Ramos (cell line): Measurements from ENCODE around the gene NAPEPLD.
"Not testable (repeated sequence)": the region's sequence is repeated elsewhere in the genome, so short reads cannot be mapped to it uniquely, and the experiment has no call there.

Source experiments
- in situ Hi-C: fragments of 300-500 bp; cut with MboI; formaldehyde crosslinking; loops from one replicate; pipeline ENCODE4 v1.14.3; 2022; ENCODE audit warnings: low sequenced_read_pairs; ENCODE audit not compliant: unreplicated experiment

Gene NAPEPLD

DNA sequence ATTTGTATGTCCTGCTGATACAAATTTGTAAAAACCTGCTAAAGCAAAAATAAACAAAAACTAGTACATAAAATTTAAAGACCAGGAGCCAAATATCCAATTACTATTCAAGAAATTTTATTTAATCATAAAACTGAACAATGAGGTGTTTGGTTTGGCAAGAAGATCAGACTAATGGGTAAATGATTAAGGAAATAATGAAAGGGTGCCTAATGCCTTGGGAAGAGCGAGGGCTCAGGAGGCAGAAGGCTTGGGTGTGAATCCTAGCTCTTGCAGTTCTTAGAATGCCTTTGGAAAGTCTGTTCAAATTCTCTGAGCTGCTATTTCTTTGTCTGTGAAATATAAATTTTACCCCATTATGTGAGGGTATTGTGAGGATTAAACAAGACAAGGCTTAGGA, 32.4 kb downstream of the NAPEPLD start:
- in situ Hi-C loops = no loop called here

DNA sequence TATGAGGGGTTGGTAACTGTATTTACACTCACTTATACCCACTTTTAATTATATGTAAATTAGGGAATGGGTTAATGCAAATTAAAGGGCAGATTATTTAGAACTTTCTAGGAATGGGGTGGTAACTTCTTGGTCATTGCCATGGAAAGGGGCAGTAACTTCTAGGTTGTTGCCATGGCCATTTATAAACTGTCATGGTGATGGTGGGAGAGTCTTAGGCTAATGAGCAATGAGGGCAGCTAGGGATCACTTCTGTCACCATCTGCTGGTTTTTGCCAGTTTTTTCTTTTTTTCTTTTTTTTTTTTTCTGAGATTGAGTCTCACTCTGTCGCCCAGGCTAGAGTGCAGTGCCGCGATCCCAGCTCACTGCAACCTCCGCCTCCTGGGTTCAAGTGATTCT, 33.1 kb downstream of the NAPEPLD start:
- in situ Hi-C loops = no loop called here

DNA sequence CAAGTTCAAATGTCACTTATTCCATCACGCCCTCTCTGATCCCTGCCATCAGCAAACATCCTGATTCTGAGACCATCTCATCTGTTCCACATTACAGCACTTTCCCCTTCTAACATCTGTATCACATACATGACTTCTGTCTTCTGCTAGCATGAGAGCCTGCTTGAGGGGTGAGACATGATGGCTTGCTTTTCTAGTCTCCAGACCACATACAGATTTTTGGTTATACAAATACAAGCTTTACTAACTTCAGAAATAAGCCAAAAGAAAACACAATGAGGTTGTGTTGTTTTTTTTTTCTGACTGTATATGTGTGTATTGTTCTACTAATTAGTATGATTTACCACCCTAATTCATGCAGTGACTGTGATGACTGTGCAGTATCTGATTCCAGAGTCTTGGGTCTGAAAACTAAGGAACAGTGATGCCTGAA, 34.3 kb downstream of the NAPEPLD start:
- in situ Hi-C loops = no loop called here

DNA sequence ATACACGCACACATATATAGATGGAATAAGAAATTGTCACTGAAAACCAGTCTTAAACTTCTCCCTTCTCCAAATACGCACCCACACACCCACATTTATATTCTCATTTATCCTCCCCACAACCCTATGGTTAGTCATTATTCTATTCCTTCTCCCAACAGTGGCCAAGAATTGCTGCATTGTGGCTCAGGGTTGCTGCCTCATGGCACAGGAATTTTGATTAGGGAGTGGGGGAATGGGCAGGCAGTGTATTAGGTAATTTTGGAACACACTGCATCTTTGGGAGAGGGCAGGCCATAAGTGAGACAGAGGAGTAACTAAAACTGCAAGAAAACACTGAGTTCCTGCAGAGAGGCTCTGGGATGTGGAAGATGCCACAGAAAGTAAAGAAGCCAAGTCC, 35.7 kb downstream of the NAPEPLD start:
- in situ Hi-C loops = no loop called here

DNA sequence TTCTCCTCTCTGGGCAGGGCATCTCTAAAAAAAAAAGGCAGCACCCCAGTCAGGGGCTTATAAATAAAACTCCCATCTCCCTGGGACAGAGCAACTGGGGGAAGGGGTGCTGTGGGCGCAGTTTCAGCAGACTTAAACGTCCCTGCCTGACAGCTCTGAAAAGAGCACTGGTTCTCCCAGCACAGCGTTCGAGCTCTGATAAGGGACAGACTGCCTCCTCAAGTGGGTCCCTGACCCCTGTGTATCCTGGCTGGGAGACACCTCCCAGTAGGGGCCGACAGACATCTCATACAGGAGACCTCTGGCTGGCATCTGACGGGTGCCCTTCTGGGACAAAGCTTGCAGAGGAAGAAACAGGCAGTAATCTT, 42.2 kb downstream of the NAPEPLD start:
- in situ Hi-C loops = not testable (repeated sequence)

DNA sequence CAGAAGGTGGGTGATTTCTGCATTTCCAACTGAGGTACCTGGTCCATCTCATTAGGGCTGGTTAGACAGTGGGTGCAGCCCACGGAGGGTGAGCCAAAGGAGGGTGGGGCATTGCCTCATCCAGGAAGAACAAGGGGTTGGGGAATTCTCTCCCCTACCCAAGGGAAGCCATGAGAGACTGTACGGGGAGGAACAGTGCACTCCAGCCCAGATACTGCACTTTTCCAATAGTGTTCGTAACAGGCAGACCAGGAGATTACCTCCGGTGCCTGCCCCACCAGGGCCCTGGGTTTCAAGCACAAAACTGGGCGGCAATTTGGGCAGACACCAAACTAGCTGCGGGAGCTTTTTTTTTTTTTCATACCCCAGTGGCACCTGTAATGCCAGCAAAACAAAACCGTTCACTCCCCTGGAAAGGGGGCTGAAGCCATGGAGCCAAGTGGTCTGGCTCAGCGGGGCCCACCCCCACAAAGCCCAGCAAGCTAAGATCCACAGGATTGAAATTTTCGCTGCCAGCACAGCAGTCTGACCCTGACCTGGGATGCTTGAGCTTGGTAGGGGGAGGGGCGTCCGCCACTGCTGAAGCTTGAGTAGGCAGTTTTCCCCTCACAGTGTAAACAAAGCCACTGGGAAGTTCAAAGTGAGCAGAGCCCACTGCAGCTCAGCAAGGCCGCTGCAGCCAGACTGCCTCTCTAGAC, 42.7 kb downstream of the NAPEPLD start:
- in situ Hi-C loops = no loop called here

DNA sequence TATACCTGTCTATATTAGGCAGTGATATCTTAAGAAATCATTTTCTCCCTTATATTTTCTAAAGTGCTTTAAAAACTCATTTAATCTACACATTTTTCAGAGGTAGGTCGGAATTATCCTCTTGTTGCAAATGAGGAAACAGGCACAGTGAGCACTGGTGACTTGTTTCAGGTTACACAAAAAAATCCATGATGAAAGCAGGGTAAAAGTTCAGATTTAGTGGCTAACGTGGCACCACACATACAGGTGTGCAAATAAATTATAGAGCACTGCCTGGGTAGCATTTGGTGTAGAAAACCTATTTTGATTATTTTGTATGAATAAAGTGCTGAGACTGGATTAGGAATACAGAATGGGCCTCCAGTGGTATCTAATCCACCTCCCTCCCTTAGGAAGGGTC, 47.4 kb downstream of the NAPEPLD start:
- in situ Hi-C loops = no loop called here

DNA sequence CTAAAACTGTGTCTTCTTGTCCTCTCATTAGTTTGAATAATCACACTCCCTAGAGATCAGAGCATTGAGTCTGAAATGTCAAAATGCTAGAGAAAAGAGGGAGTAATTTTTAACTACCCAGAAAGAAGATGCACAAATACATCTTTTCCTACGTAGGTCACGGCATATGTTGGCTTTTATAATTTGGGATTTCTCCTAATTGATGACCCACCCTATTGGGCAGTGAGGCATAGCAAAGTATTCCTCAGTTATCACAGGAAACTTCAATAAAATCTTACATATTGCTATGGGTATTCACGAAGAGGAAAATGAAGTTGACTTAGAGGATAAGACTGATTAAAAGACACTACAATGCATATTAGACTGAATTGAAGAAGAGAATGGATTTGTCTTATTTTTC, 48.6 kb downstream of the NAPEPLD start:
- in situ Hi-C loops = no loop called here

DNA sequence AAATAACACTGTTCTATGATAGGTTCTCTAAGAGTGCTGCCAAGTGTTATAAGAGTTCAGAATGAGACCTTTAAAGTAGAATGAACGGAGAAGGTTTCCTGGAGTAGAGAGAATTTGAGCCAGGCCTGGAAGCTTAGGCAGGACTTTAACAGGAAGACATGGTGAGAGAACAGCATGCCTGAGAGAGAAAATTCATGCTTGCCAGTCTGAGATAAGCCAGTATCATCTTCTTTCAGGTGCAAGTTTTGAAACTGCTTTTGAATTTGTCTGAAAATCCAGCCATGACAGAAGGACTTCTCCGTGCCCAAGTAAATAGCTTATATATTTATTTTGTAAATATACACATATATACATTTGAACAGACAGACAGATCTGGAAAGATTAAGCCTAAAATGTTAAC, 51.9 kb downstream of the NAPEPLD start:
- in situ Hi-C loops = no loop called here

GRCh38 chr7:103095558-103095957, 53.3 kb downstream of the NAPEPLD start:
- in situ Hi-C loops = not testable (repeated sequence)

GRCh38 chr7:103094102-103094501, 54.8 kb downstream of the NAPEPLD start:
- in situ Hi-C loops = no loop called here

GRCh38 chr7:103093429-103093828, 55.5 kb downstream of the NAPEPLD start:
- in situ Hi-C loops = no loop called here

GRCh38 chr7:103092321-103092720, 56.6 kb downstream of the NAPEPLD start:
- in situ Hi-C loops = not testable (repeated sequence)

DNA sequence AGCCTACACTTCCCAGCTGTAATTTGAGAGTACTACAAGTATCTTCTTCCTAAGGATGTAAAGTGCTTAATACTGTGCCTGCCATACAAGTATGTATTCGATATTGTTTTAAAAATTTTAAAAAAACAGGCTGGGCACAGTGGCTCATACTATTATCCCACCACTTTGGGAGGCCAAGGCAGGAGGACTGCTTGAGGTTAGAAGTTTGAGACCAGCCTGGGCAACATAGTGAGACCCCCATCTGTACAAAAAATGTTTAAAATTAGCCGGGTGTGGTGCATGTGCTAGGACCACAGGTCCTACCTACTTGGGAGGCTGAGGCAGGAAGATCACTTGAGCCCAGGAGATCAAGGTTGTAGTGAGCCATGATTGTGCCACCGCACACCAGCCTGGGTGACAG, 65.7 kb downstream of the NAPEPLD start:
- in situ Hi-C loops = no loop called here

DNA sequence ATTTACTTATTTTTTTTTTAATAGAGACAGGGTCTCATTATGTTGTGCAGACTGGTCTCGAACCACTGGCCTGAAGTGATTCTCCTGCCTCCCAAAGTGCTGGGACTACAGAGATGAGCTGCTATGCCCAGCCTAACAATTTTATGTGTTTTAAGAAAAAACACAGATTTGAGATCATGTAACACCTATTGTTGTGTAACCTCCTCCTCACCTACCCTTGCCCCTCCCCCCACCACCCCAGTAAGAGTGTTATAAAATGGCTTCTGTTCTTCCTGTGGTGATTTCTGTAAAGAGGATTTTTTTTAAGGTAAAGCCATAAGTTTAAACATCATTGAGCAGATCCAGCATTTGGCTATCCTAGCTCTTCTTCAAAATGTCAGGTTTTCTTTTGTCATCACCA, 66.4 kb downstream of the NAPEPLD start:
- in situ Hi-C loops = no loop called here

DNA sequence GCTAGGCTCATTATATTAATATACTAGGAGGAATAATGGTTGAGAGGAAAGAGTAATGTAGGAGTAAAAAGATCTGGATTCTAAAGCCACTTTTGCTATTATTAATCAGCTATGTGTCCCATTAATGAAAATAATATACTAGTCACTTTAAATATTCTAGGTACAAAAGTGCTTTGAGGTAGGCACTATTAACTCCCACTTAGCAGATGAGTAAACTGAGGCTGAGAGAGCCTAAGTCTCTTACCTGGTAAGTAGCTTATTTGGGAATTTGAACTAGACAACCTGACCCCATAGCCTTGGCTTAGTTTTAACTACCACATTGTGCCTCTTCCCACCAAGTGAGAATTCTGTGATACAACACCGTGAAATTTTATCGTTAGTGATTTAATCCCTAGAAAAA, 68.0 kb downstream of the NAPEPLD start:
- in situ Hi-C loops = no loop called here

DNA sequence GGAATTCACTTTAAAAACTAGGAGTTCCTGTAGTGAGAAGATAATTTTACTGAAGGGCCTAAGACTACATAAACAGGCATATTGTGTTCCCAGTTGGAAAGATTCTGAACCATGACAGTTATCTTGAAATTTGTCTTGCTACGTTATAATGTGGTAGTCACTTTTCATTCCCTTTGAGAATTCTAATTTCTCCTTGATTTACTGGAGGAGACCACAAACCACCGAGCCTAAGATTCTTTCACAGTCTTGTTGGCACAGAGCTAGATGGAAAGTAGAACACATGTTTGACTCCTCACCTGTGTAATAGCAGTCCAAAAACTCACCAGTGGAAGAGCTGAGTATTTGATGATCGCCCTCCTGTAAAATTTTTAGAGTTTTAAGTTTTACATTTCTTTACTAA, 69.1 kb downstream of the NAPEPLD start:
- in situ Hi-C loops = no loop called here

- in situ Hi-C loops = not testable (repeated sequence)
Measured at GRCh38 chr7:103078226-103078625, 70.7 kb downstream of the NAPEPLD start.

DNA sequence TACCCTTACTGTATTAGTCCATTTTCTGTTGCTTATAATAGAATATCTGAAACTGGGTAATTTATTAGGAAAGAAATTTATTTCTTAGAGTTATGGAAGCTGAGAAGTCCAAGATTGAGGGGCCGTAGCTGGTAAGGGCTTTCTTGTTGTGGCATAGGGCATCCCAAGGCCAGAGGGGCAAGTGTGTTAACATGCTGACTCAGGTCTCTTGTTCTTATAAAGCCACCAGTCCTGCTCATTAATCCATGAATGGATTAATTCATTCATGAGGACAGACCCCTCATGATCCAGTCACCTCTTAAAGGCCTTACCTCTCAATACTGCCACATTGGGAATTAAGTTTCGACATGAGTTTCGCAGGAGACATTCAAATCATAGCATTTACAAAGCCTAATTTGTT, 71.6 kb downstream of the NAPEPLD start:
- in situ Hi-C loops = no loop called here

DNA sequence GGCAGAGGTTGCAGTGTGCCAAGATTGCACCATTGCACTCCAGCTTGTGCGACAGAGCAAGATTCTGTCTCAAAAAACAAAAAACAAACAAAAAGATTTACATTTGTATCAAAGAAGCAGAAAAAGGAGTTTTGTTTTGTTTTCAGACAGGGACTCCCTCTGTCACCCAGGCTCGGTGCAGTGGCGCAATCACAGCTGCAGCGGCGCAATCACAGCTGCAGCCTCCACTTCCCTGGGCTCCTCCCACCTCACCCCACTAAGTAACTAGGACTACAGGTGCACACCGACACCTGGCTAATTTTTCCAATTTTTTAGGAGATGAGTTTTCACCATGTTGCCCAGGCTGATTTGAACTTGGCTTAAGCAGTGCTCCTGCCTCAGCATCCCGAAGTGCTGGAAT, 72.1 kb downstream of the NAPEPLD start:
- in situ Hi-C loops = no loop called here

DNA sequence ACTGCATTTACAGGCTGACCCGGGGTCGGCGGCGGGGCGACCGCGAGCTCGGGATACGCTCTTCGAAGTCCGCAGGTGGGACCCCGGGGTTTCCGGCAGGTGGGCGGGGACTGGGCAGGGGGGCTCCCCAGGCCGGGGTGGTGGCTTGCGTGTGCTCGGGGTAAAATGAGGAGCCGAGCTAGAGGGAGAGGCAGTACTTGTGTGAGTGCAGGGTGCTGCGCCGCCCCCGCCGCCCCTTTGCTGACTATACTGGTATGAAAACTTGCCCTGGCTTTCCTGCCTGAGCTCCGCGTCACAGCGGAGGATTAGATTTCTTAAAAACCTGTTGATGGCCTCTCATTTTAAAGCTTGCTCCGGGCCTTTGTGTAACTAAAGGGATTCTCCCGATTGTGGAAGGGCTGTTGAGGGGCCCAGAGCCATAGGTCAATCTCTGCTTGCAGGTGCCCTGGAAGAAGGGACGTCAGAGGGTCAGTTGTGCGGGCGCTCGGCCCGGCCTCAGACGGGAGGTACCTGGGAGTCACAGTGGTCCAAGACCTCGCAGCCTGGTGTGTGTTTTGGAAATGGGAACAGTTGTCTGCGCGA, 73.5 kb downstream of the NAPEPLD start:
- in situ Hi-C loops = no loop called here
